Fibroblast of skin of back (primary cell): ENCODE measurements around the gene SLC44A5.
"Not testable (repeated sequence)": the region's sequence is repeated elsewhere in the genome, so short reads cannot be mapped to it uniquely, and the experiment has no call there.

ENCODE experiments used
- DNase-seq: peaks from one replicate; pipeline ENCODE4 v3.0.0-alpha.2; 2013

SLC44A5 gene

DNA sequence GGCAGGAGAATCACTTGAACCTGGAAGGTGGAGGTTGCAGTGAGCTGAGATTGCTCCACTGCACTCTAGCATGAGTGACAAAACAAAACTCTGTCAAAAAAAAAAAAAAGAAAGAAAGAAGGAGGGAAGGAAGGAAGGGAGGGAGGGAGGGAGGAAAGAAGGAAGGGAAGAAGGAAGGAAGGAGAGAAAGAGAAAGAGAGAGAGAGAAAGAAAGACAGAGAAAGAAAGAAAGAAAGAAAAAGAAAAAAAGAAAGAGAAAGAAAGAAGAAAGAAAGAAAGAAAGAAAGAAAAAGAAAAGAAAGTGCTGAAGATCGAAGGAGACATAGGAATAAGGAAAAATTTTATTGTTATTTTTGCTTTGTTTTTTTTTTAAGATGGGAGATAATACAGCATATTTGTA is 166.7 kb downstream of the SLC44A5 start:
- DNase-seq: no peak

DNA sequence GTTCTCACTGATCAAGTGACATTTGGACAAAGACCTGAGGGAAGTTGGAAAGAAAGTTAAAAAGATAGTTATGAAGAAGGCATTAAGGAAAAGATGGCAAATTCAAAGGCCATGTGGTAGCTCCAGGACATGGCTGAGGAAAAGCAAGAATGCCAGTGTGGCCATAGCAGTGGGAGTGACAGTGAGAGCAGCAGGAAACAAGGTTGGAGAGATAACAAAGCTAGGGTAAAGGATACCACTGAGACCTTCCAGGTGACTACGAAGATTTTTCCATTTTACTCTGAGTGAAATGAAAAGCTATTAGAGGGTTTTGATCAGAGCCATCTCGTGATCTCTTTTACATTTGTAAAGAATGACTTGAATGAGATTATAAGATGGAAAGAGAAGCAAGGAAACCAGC is 170.6 kb downstream of the SLC44A5 start:
- no peak for DNase-seq

DNA sequence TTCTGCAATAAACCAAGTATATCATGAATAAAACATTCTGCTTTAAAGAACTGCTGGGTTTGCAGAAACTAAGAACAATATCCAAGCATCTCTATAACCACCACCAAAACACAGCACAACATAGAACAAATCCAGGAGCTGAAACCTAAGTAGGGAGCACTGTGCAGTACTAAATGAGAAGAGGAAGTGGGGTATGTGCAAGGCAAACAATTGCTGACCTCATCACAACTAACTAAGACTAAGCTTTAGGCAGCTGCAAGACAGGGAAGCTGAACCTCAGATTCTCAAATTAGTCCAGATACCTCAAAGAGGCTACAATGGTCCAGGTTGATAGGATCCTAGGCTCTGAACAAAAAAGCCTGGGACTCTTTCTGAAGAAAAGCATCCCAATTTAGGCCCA is 172.6 kb downstream of the SLC44A5 start:
- DNase-seq: no peak

DNA sequence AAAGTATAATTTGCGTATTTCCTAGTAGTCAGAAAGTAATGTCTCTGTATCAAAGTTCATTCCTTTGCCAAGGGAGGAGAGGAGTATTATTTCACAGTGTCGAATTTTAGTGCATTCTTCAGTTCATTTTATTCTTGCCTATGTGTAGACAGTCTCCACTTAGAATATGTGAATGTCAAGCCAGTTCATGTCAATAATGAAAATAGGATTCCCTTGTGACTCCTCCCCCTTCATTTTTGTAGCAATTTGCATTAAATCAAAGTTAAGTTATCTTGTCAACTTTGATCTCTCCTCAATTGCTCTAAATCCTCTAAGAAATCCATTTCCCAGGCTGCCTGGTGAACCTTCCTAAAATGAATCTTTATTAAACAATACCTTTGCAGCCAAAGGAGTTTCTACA is 179.1 kb downstream of the SLC44A5 start:
- DNase-seq: no peak

DNA sequence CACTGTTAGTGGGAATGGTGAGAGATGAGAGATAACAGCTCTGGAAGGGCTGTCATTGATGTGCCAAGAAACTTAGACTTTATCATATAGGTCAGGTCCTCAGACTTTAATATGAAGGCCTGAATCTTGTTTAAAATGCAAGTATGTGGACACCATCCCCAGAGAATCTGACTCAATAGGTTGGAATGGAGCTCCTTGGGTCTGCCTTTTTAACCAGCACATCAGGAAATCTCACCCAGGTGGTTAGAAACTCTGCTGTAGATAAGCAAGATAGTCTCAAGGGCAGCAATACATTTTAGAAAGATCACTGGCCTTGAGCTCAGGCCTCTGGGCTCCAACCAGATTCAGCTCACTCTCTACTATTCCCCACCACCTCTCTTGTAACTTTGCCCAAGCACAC is 180.4 kb downstream of the SLC44A5 start:
- peak; percentile 4 for DNase-seq

DNA sequence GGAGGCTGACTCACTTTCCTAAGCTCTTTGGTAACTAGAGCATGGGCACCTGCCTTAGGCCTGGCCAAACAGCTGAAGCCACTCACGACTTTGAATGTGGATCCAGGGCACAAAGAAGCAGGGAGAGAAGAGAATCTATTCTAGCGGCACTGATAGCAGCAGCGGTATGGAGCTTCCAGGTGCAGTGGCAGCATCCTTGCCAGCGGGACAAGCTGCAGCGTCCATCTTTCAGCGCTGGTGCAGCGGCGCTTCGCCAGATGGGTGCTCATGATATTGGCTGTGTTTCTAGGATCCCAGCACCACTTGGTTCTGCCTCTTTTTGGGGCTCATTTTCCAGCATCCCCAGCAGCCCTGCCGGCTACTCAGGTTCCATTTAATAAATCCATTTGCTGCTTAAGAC is 184.2 kb downstream of the SLC44A5 start:
- no peak for DNase-seq

DNA sequence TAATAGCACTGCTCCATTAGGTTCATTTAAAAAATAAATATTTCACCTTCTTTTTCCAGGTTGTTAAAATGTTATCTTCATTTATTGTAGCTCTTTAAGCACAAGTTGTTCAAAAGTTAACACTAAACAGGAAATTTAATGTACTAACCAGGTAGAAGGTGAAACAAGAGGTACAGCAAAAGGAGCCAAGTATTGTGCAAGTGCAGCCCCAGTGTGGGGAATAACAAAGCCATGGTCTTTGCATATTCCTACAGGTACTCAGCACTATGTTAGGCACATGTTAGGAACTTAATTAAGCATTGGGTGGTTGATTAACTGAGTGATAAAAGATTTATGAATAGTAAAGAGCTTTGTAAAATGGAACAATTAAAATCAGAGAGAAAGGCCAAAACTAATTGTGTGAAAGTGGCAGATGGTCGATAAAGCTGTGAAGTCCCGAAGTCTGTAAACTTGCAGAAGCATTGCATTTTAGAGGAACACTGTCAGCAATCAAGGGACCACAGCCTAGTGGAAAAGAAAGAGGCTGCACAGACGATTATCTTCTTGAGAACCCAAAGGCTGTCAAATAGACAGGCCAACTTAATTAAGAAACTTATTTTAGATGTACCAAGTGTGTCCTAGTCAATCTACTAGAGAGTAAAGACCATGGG is 185.8 kb downstream of the SLC44A5 start:
- no peak for DNase-seq

DNA sequence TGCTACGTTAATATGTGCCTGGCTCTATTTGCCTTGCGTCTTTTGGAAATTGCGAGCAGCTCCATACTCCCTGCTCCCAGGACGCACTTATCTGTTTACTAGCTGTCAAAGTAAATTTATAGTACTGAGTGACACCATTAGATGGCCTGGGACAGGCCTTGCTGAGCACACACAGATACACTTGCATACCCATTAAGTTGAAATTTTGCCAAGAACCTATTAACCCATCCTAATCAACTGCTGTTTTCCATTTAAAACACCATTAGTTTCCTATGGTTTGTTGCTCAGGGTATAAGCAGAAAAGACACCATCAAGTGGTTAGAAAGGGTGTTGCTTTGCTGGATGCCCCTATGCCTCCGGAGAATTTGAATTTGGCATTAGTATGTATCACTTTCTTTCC is 187.3 kb downstream of the SLC44A5 start:
- no peak for DNase-seq

DNA sequence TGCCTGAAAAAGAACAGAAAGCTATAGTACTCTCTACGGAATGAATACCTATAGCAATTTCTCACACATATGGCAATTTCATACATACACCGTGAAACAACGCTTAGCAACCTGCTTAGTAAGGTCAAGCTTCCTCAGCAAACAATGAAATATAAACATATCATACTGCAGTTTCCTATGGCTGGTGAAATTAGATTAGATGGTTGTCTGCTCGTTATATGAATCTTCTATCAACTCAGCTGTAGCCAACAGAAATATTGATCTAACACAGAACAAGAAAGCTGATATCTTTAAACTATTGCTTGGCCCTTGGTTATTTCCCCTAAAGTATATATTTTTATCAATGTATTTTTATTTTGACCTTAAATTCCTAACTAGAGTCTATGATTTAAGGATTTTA is 187.8 kb downstream of the SLC44A5 start:
- DNase-seq: no peak

DNA sequence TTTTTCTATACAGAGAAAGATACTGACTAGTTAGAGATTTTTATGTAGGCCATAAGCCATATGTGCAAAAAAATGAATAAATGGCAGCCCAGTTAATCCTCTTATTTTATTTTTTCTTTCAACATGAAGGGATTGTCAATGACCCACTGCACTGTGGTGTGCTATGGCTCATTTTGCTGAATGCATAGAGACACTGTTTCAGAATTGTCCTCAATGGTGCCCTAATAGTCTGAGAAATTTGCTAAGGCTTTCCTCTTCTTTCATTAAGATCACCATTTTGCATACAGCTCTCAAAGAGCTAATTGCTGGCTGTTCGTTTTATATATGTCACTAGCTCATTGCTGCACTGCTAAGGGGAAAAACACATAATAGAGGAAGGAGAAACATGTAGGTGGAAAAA is 189.5 kb downstream of the SLC44A5 start:
- no peak for DNase-seq

DNA sequence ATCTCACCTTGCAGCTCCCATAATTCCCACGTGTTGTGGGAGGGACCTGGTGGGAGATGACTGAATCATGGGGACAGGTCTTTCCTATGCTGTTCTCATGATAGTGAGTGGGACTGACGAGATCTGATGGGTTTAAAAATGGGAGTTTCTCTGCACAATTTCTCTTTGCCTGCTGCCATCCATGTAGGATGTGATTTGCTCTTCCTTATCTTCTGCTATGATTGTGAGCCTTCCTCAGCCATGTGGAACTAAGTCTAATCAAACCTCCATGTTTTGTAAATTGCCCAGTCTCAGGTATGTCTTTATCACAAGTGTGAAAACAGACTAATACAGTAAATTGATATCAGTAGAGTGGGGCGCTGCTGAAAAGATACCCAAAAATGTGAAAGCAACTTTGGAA is 195.7 kb downstream of the SLC44A5 start:
- no peak for DNase-seq

DNA sequence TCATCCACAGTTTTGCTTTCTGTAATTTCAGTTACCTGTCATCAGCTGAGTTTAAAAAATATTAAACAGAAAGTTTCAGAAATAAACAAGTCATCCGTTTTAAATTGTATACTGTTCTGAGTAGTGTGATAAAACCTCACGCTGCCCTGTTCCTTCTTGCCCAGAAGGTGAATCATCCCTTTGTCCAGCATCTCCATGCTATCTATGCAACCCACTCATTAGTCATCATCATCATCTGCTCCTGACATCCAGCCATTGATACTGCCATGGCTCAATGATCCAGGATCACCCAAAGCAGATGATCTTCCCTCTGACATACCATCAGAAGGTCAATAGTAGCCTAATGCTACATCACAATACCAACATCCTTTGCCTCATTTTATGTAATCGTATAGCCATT is 198.3 kb downstream of the SLC44A5 start:
- DNase-seq: no peak

DNA sequence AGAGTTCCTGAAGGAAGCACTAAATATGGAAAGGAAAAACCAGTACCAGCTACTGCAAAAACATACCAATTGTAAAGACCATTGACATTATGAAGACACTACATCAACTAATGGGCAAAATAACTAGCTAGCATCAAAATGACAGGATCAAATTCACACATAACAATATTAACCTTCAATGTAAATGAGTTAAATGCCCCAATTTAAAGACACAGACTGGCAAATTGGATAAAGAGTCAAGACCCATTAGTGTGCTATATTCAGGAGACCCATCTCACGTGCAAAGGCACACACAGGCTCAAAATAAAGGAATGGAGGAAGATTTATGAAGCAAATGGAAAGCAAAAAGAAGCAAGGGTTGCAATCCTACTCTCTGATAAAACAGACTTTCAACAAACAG is 206.2 kb downstream of the SLC44A5 start:
- not testable (repeated sequence) for DNase-seq

DNA sequence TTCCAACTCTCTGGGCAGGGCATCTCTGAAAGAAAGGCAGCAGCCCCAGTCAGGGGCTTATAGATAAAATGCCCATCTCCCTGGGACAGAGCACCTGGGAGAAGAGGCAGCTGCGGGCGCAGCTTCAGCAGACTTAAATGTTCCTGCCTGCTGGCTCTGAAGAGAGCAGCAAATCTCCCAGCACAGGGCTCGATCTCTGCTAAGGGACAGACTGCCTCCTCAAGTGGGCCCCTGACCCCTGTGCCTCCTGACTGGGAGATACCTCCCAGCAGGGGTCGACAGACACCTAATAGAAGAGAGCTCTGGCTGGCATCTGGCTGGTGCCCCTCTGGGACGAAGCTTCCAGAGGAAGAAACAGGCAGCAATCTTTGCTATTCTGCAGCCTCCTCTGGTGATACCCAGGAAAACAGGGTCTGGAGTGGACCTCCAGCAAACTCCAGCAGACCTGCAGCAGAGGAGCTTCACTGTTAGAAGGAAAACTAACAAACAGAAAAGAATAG is 207.7 kb downstream of the SLC44A5 start:
- not testable (repeated sequence) for DNase-seq

DNA sequence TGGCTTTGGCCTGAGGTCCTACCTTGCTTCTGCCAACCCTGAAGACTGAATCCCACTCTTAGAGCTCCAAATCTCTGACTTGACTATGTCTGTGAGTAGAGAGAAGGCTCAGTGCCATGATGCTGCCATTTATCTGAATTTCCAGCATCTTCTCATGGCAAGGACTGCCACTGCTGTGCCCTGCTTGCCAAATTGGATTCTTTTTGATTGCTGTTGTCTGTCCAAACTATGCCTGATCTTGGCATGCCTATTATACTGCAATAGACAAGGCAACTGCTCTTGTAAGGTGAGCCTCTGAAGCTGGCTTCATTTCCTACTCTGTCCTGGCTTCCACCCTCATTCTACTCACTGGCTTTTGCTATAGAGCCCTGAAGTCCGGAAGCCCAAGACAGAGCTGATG is 210.2 kb downstream of the SLC44A5 start:
- no peak for DNase-seq

DNA sequence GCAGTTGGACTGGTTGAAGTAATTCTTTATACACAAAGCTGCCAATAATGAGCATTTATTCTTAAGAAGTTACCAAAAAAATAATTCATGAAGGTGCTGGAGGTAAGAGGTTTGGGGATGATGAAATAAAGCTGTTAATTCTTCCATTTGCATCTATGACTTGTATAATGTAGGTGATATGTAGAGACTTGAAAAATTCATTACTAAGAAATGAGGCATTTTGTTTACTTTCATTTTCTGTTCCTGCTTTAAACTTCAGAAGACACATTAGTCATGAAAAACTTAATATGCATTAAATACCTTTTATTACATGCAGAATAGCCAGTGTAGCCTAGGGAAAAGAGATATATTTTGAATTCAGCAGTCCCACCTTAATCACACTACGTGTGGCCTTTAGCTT is 214.2 kb downstream of the SLC44A5 start:
- DNase-seq: no peak

DNA sequence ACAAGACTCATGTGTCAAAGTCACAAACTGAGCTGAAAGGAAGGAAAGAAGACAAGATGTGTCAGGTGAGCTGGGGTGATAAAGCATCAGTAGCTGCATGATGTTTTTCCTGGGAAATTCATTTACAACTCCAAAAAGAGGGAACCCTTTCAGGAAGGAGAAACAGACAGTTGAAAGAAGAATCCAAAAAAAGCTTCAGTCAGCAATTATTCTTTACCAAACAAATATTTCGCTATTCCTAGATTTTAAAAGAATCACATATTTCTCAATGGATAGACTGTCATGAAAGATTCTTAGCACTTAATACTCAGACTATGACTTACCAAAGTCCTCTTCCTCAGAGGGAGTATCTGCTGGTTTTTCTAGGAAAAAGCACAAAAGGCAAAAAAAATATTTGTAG is 214.7 kb downstream of the SLC44A5 start:
- no peak for DNase-seq

DNA sequence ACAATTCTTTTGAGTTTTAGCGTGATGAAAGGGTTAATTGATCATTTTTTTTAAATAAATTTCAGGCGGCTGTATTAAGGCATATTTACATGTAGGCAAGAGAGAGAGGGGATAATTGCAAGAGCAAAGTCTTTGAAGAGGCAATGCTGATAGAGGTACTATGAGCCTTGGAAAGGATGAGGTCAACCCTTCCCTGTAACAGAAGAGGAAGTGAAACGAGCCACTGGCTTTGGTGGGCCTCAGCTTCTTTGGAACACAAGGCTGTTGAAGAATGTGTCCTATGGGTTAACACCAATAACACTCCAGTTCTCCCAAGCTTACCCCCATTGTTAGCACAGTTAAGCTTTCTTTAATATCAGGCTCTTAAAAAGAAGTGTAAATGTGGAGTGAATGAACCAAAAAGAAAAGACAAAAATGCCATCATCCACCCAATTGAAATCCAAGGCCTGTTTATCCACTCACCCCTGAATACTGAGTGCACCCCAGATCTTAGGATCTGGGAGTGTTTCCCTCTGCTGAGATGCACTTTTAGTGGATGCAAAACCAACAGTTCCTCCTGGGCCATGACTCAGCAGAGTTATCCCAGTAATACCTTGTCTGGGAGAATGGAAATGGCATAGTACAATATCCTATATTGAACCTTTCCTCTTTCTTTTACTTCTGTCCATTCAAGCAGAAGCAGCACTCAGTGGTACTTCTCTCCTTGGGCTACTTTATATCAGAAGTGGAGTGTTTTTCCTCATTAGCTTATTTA is 216.4 kb downstream of the SLC44A5 start:
- DNase-seq: no peak

DNA sequence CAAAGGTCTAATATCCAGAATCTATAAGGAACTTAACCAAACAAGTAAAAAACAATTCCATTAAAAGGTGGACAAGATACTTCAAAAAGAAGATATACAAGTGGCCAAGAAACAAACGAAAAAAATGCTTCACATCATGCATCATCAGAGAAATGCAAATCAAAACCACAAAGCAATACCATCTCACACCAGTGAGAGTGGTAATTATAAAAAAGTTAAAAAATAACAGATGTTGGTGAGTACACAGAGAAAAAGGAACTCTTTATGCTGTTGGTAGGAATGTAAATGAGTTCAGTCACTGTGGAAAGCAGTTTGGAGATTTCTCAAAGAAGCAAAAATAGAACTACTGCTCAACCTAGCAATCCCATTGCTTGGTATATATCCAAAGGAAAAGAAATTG is 218.6 kb downstream of the SLC44A5 start:
- no peak for DNase-seq

DNA sequence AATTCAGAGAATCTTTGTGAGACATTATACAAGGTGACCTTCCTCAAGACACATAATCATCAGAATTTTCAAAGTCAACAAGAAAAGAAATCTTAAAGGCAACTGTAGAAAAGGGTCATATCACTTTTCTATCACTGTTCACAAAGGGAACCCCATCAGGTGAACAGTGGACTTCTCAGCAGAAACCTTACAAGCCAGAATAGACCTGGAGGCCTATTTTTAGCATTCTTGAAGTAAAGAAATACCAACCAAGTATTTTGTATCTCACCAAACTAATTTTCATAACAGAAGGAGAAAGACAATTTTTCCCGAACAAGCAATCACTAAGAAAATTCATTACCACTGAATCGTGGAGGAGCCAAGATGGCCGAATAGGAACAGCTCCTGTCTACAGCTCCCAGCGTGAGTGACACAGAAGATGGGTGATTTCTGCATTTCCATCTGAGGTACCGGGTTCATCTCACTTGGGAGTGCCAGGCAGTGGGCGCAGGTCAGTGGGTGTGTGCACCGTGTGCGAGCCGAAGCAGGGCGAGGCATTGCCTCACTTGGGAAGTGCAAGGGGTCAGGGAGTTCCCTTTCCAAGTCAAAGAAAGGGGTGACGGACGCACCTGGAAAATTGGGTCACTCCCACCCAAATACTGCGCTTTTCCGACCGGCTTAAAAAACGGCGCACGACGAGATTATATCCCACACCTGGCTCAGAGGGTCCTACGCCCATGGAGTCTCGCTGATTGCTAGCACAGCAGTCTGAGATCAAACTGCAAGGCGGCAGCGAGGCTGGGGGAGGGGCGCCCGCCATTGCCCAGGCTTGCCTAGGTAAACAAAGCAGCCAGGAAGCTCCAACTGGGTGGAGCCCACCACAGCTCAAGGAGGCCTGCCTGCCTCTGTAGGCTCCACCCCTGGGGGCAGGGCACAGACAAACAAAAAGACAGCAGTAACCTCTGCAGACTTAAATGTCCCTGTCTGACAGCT is 235.2 kb downstream of the SLC44A5 start:
- not testable (repeated sequence) for DNase-seq

DNA sequence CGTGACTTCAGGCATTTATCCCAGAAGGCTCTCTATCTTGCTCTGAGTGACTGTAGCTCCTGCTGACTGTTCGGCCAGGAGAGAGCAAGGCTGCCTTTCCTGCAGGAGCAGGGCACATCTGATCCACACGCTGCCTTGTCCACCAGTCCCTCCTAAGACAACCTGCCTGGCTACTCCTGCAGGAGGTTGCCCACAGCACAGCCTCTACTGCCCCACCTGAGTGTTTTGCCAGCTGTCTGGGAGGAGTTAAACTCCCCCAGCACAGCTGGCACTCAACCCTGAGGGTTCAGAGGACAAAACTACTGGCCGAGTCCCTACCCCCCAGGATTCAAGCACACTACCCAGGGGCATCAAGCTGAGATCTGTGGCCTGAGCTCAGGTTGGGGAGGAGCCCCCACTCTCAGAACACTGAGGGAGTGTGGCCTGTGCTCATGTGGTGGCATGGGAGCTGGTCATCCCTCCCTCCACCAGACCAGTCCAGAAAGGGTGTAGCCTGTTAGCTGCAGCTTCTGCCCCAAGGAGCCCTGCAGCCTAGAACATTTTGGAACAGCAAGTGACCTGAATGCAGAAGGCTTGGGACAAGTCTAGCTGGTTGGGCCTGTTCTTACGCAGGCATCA is 237.3 kb downstream of the SLC44A5 start:
- no peak for DNase-seq

DNA sequence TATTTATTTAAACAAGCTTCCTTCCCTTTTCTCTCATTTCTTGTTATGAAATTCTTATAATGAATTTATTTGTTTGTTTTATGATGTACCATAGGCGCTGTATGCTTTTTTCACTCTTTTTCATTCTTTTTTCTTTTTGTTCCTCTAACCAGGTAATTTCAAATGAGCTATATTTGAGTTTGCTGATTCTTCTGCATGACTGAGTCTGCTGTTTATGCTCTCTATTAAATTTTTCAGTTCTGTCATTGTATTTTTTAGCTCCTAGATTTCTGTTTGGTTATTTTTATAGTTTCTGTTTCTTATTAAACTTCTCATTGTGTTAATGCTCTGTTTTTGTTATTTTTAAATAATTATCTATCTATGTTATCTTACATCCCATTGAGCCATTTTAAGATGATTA is 244.3 kb downstream of the SLC44A5 start:
- no peak for DNase-seq

DNA sequence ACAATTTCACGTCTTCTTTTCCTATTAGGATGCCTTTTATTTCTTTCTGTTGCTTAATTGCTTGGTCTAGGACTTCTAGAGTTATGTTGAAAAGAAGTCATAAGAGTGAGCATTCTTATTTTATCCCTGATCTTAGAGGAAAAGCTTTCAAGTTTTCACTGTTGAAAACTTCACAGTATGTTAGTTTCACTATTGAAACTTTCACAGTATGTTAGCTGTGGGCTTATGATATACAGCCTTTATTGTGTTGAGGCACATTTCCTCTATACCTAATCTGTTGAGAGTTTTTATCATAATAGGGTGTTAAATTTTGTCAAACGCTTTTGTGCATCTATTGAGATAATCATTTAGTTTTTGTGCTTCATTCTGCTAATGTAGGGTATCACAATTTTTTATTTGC is 249.7 kb downstream of the SLC44A5 start:
- DNase-seq: no peak
